Panc1 (cell line): ENCODE measurements around the gene TMEM202. TPM values are rescaled to one million over a fixed set of nuclear protein-coding genes. Genes with fewer than 3 reads are reported as not detected.
"Not testable (repeated sequence)": the region's sequence is repeated elsewhere in the genome, so short reads cannot be mapped to it uniquely, and the experiment has no call there.

ENCODE experiments used
- ATAC-seq: fragments of 200-7000 bp; cut with Tn5 transposase; 2 replicates; pipeline ENCODE4 v1.9.1; 2020; ENCODE audit warnings: mild to moderate bottlenecking, moderate library complexity
- BruUV-seq: library from RNA; stranded (reverse); fragments of 400-500 nt; replicated peaks from 2 replicates; lab custom pipeline; 2021; lab: Mats Ljungman, UMichigan
- CTCF ChIA-PET: fragments of 300-600 bp; sonication (Branson Sonifier 250); formaldehyde crosslinking; loops from one replicate; lab custom pipeline; 2022; ENCODE audit warnings: antibody characterized with exemption; lab: Charles Lee
- POLR2A ChIA-PET: fragments of 300-600 bp; sonication (Branson Sonifier 250); formaldehyde crosslinking; loops from one replicate; lab custom pipeline; 2022; ENCODE audit warnings: antibody characterized with exemption; lab: Charles Lee
- DNase-seq: peaks from one replicate; pipeline ENCODE4 v3.0.0-alpha.2; 2010; ENCODE audit warnings: low read depth, low spot score
- H3K27ac ChIP-seq: 2 replicates; pipeline ENCODE4 v1.5.1; 2011; ENCODE audit warnings: mild to moderate bottlenecking, low read length, inconsistent platforms
- H3K27me3 ChIP-seq: fragments of 200-500 bp; sonication (Bioruptor generic); 2 replicates; pipeline ENCODE4 v1.6.0; 2014; ENCODE audit warnings: low read length, inconsistent platforms; ENCODE audit not compliant: control insufficient read depth, insufficient read depth
- H3K36me3 ChIP-seq: fragments of 200-500 bp; sonication (Bioruptor generic); 2 replicates; pipeline ENCODE4 v1.5.1; 2014; ENCODE audit warnings: inconsistent platforms, mild to moderate bottlenecking, low read length, moderate library complexity; ENCODE audit not compliant: control insufficient read depth, insufficient read depth
- H3K4me1 ChIP-seq: 2 replicates; pipeline ENCODE4 v1.5.1; 2011; ENCODE audit warnings: inconsistent platforms, mild to moderate bottlenecking, low read length, moderate library complexity; ENCODE audit not compliant: control insufficient read depth, insufficient read depth
- H3K4me3 ChIP-seq, 2 experiments: 2 replicates each; pipeline ENCODE4 v1.5.1; 2011 to 2012; ENCODE audit warnings: low read depth in 2 of 2, low read length in 2 of 2, mild to moderate bottlenecking in 2 of 2, inconsistent platforms in 1 of 2, moderate library complexity in 1 of 2
- H3K9me3 ChIP-seq: fragments of 200-500 bp; sonication (Bioruptor generic); 2 replicates; pipeline ENCODE4 v1.5.1; 2014; ENCODE audit warnings: low read depth, mild to moderate bottlenecking, inconsistent platforms, low read length, moderate library complexity; ENCODE audit not compliant: control insufficient read depth, insufficient read depth
- CTCF ChIP-seq: fragments of 450-650 bp; IDR thresholded peaks from 2 replicates; pipeline ENCODE4 v1.5.1; 2017; ENCODE audit warnings: mild to moderate bottlenecking
- POLR2AphosphoS5 ChIP-seq: IDR thresholded peaks from 2 replicates; pipeline ENCODE4 v1.6.1; 2012; ENCODE audit warnings: mild to moderate bottlenecking, low read depth, low read length, moderate library complexity
- REST ChIP-seq, 2 experiments: IDR thresholded peaks; 2 replicates each; pipeline ENCODE4 v1.6.1; 2011 to 2012; ENCODE audit warnings: low read depth in 2 of 2, control low read depth in 1 of 2, low read length in 1 of 2, mild to moderate bottlenecking in 1 of 2, moderate library complexity in 1 of 2; ENCODE audit not compliant: insufficient read depth in 1 of 2
- SIN3A ChIP-seq: IDR thresholded peaks from 2 replicates; pipeline ENCODE4 v1.6.1; 2012; ENCODE audit warnings: low read depth, mild to moderate bottlenecking, low read length, moderate library complexity, borderline replicate concordance; ENCODE audit not compliant: insufficient read depth
- TCF7L2 ChIP-seq: IDR thresholded peaks from 2 replicates; pipeline ENCODE4 v1.6.1; 2011; ENCODE audit warnings: mild to moderate bottlenecking, low read depth, low read length, inconsistent platforms
- in situ Hi-C: cut with HindIII; loops from 2 replicates; pipeline ENCODE4 v1.10.0; 2016; ENCODE audit warnings: low sequenced_read_pairs, low pct_unique_long_range_greater_than_20kb
- intact Hi-C: fragments of 100-400 bp; cut with micrococcal nuclease; formaldehyde crosslinking; loops from one replicate; pipeline ENCODE4 v1.10.0; 2022; ENCODE audit not compliant: unreplicated experiment
- total RNA-seq: library from RNA; stranded (reverse); gene quantifications from one replicate; pipeline ENCODE4 v1.2.1, GENCODE V29; 2021; ENCODE audit not compliant: unreplicated experiment

TMEM202 gene
- total RNA-seq, 1 experiment from 2014 or later = not detected

- in situ Hi-C loops = no loop called here
- no peak for TF ChIP-seq TCF7L2
- TF ChIP-seq SIN3A = no peak
- no peak for TF ChIP-seq POLR2AphosphoS5
- DNase-seq = no peak
- H3K27me3 ChIP-seq = peaks cover 2% of the 10 kb centered on the region; the same call in 1 of the 2 replicates
- POLR2A ChIA-PET = no interaction called here
- H3K4me3 ChIP-seq = no peak overlapping the region
- H3K36me3 ChIP-seq = no peaks in the 10 kb centered on the region
- intact Hi-C loops = no loop called here
- H3K9me3 ChIP-seq = peaks cover 22% of the 10 kb centered on the region; the same call in 1 of the 2 replicates
- no peak overlapping the region for H3K27ac ChIP-seq
- no peak for ATAC-seq
- BruUV-seq = no TSS peak
- CTCF ChIA-PET = no interaction called here
- no peaks in the 10 kb centered on the region for H3K4me1 ChIP-seq
These were observed 28.6 kb downstream of the TMEM202 start for GRCh38 chr15:72426753-72427152.

- no TSS peak for BruUV-seq
- in situ Hi-C loops = no loop called here
- DNase-seq = no peak
- POLR2A ChIA-PET = no interaction called here
- no peak for ATAC-seq
- CTCF ChIA-PET = no interaction called here
- Histone ChIP-seq H3K4me3 (no peak overlapping the region), H3K9me3 (peaks cover 9% of the 10 kb centered on the region; the same call in 1 of the 2 replicates), H3K27ac (no peak overlapping the region), H3K27me3 (peaks cover 7% of the 10 kb centered on the region; the same call in 1 of the 2 replicates), H3K36me3 (no peaks in the 10 kb centered on the region), H3K4me1 (no peaks in the 10 kb centered on the region)
- no peak for TF ChIP-seq REST (IDR thresholded peaks at IDR 0.05; ENCODE audit: insufficient read depth in 1 of 2, low read depth in 2 of 2, low read length in 1 of 2)
- TF ChIP-seq SIN3A = no peak
- TF ChIP-seq CTCF = no peak
- TF ChIP-seq TCF7L2 = no peak
- no peak for TF ChIP-seq POLR2AphosphoS5
- intact Hi-C loops = no loop called here
These were observed 39.7 kb downstream of the TMEM202 start for GRCh38 chr15:72437650-72438316.

- DNase-seq, in situ Hi-C loops, H3K4me3 ChIP-seq, H3K27ac ChIP-seq, ATAC-seq, H3K4me1 ChIP-seq, CTCF ChIA-PET, H3K27me3 ChIP-seq, BruUV-seq, H3K36me3 ChIP-seq, intact Hi-C loops, POLR2A ChIA-PET, H3K9me3 ChIP-seq: not testable (repeated sequence)
These were observed 44.7 kb downstream of the TMEM202 start for GRCh38 chr15:72442848-72443247.
